Breast epithelium (tissue), 3 donors: ENCODE measurements around the gene PTAR1.

Experiments
- POLR2A ChIP-seq: fragments of 450-650 bp; IDR thresholded peaks from one replicate; pipeline ENCODE4 v1.6.1; 2016; ENCODE audit warnings: antibody characterized with exemption, mild to moderate bottlenecking, moderate library complexity
- POLR2AphosphoS5 ChIP-seq, 3 donors: sonication (generic); formaldehyde crosslinking; IDR thresholded peaks; one replicate each; pipeline ENCODE4 v1.6.1; 2017; ENCODE audit warnings: antibody characterized with exemption in 3 of 3
- TF ChIP-seq, protein P1 (sequence below), 3 donors: fragments of 450-650 bp; IDR thresholded peaks; one replicate each; pipeline ENCODE4 v1.5.1; 2016 to 2017; ENCODE audit warnings: antibody characterized with exemption in 3 of 3, mild to moderate bottlenecking in 3 of 3, moderate library complexity in 3 of 3

DNA sequence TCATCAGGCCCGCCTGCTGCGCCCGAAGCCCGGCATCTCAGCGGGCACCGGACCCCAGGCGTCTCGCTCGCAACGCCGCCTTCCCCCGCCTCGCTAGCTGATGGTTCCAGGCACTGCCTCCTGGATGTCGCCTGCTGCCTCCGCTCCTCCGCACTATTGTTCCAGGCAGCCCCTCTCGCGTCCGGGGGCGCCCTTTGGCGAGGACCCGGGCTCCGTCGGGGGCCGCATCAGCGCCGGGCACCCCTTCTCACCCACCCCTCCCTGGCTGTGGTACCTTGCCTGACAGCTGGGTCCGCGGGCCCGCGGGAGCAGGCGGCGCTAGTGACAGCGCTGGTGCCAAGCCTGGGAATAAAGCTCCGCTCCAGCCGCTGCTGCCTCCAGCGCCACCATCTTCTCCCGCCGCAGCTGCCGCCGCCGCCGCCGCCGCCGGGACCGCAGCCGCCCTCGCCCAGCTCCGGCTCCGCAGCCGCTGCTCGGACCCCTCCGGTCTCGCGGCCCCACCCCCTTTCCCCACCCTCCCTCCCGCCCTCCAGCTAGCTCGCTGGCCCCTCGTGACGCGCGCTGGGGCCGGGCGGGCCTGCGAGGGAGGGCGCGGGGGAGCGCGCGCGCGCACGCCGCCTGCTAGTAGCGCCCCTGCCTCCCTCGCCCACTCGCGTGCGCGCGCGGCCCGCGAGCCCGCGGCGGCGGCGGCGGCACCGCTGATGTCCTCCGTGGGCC is 87.8 kb downstream of the PTAR1 start, which contains the start of gene APBA1:
- TF ChIP-seq, protein P1, sequence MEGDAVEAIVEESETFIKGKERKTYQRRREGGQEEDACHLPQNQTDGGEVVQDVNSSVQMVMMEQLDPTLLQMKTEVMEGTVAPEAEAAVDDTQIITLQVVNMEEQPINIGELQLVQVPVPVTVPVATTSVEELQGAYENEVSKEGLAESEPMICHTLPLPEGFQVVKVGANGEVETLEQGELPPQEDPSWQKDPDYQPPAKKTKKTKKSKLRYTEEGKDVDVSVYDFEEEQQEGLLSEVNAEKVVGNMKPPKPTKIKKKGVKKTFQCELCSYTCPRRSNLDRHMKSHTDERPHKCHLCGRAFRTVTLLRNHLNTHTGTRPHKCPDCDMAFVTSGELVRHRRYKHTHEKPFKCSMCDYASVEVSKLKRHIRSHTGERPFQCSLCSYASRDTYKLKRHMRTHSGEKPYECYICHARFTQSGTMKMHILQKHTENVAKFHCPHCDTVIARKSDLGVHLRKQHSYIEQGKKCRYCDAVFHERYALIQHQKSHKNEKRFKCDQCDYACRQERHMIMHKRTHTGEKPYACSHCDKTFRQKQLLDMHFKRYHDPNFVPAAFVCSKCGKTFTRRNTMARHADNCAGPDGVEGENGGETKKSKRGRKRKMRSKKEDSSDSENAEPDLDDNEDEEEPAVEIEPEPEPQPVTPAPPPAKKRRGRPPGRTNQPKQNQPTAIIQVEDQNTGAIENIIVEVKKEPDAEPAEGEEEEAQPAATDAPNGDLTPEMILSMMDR (IDR thresholded peaks at IDR 0.05), result no peak
- TF ChIP-seq POLR2A (no peak), POLR2AphosphoS5 (IDR thresholded peaks at IDR 0.05) (no peak)
